Hippocampal formation (tissue), 2 donors: Measurements from ENCODE around the gene ZNF439.
"Not testable (repeated sequence)": the region's sequence is repeated elsewhere in the genome, so short reads cannot be mapped to it uniquely, and the experiment has no call there.

Experiments used
- DNase-seq, 2 donors: peaks; one replicate each; lab custom pipeline; 2025; lab: John Stamatoyannopoulos, UW

ZNF439 gene

GRCh38 chr19:11868188-11868587 lies 19.7 kb downstream of the ZNF439 start:
- DNase-seq, result no peak

DNA sequence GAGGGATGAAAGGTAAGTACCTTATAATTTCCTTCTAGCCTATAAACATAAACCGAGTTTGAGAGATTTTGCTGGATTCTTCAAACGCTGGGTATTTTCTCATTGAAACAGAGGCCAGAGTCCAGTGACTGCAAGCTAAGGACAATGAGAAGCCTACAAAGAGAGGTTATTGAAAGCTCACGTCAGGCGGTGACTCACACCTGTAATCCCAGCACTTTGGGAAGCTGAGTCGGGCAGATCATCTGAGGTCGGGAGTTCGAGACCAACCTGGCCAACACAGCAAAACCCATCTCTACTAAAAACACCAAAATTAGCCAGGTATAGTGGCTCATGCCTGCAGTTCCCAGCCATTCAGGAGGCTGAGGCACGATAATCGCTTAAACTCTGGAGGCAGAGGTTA lies 24.1 kb downstream of the ZNF439 start:
- no peak for DNase-seq

- no peak for DNase-seq
Measured at GRCh38 chr19:11873762-11874161, 25.2 kb downstream of the ZNF439 start.

DNA sequence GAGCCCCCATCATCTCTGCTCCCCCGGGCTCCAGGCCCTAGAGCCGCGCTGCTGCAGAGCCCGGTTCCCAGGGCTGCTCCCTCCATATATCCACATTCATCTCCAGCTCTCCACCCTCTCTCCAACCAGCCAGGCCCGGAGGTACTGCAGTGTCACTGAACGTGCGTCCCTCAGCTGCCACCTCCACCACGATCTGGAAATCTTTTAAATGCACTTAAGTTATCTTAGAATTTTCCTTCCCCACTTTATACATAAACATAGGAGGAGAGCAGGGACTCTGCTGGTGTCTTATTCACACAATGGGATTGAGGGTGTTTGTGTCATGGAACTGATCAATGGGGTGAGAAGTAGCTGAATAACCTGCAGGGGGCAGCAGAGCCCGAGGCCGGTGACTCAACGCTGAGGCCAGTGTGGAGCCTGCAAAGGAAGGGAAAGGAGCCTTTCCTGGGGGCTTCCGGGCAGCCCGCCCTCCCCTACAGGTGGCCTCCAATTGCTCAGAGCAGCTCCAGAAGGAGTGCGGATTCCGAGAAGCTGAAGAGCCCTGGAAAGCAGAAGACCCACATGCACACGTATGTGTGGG lies 31.3 kb downstream of the ZNF439 start:
- not testable (repeated sequence) for DNase-seq

- no peak for DNase-seq
Measured at GRCh38 chr19:11880598-11880997, 32.1 kb downstream of the ZNF439 start.

- DNase-seq, result peak in 1 of 2 donors; percentile 35
Measured at GRCh38 chr19:11881151-11881800, 32.8 kb downstream of the ZNF439 start.

DNA sequence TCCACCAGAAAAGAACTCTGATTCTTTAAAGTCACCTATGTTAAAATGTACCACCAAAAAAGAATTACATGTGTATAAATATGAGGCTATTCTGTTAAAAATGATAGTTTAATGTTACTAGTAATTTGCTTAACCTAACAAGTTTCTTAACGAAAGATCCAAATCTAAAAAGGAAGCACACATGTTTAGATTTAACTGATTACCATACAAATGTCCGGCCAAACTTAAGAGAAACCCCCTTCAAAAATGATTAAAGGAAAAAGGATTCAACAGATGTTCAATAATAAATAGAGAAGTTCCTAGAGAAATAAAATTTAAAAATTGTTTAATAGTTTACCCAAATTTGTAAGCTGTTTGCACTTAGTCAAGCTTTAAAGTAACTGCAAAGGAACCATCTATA lies 34.1 kb downstream of the ZNF439 start:
- no peak for DNase-seq

GRCh38 chr19:11887234-11887610 lies 38.7 kb downstream of the ZNF439 start:
- DNase-seq, result no peak

DNA sequence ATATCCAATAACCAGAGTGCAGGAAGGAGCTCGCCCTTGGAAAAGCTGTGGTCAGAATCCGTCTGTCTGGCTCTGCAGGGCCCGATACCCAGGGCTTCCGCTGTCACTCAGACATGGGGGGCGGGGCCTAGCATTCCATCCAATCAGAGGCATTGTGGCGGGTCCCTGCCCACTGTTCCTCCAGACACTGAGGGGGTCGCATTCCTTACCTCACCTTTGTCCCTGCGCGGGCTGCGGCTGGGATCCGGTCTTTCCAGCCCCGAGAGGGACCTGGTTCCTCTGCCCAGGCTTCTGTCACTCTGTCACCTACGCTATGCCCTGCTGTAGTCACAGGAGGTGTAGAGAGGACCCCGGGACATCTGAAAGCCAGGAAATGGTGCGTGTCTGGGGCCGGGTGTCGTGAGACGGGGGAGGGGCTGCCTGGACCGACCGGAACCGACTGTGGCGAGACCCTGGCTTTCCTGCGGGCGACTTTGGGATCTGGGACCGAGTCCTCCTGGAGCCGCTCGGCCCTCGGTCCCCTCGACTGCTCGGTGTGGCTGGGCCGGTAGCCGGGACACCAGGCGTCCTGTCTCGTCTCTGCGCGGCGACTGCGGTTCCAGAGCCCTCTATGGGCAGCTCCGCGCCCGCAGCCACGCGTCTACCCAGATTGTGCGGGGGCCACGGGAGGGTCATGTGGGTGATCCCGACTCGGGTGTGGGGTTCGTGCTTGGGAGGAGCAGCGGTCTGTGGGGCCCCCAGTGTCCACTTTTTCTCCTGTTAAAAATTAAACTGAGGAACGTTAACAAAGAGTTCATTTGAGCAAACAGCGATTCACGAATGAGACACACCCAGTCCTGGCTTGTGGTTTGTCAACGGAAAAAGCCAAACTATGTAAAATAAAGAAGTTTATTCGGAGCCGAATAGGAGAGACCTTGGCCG lies 39.3 kb downstream of the ZNF439 start, which contains the start of gene ZNF69:
ZNF69 (plus strand) TSS at position 172 of the 921 bp plus-strand sequence; CDS start at position 314, 142 bp downstream.
- DNase-seq, result peak; percentile 45 to 78

DNA sequence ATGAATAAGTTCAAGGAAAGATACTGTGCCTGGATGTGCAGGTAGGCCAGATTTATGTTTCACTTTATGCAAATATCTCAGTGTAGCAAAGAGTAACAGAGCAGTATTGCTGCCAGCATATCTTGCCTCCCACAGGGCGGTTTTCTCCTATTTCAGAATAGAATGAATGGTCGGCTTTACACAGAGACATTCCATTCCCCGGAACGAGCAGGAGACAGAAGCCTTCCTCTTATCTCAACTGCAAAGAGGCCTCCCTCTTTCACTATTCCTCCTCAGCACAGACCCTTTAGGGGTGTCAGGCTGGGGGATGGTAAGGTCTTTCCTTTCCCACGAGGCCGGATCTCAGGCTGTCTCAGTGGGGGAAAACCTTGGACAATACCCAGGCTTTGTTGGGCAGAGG lies 41.4 kb downstream of the ZNF439 start:
- DNase-seq, result not testable (repeated sequence)

DNA sequence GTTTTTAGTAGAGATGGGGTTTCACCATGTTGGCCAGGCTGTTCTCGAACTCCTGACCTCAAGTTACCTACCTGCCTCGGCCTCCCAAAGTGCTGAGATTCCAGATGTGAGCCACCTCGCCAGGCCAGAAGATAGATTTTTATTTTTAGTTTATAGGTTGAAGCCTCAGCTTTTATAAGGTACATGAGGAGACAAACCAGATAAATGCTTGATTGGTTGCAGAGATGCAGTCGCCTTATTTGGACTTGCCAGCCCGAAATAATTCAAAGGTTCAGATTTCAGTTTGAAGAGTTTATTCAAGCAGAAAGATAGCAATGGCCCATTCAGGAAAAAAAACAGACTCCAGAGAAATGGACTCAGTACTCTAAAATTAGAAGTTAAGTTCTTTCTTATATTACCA lies 42.1 kb downstream of the ZNF439 start:
- DNase-seq, result no peak

DNA sequence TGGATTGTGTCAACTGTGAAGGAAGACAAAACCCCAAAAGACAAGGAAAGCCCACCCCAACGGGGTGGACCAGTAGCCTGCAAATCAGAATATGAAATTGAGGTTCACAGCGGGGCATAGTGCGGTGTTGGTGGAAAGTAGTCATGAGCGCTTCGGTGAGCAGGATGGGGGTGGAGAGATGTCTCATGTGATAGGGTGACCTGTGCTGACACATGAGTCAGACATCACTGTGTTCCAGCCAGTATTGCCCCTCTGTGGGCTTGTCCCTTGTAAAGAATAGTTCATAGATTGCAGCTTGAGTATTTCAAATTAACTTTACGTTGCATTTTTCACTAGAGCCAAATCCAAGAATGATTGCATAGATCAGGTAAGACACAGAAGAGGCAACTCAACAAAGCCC lies 46.3 kb downstream of the ZNF439 start:
- no peak for DNase-seq

- no peak for DNase-seq
Measured at GRCh38 chr19:11902228-11902627, 53.7 kb downstream of the ZNF439 start.

DNA sequence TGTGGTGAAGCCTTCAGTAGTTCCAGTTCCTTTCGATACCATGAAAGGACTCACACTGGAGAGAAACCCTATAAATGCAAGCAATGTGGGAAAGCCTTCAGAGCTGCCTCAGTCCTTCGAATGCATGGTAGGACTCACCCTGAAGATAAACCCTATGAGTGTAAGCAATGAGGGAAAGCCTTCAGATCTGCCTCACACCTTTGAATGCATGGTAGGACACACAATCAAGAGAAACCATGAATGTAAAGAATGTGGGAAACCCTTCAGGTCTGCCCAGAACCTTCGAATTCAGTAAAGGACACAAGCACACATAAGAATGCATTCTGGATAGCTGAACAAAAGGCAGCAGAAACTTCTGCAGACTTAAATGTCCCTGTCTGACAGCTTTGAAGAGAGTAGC lies 57.4 kb downstream of the ZNF439 start:
- no peak for DNase-seq

DNA sequence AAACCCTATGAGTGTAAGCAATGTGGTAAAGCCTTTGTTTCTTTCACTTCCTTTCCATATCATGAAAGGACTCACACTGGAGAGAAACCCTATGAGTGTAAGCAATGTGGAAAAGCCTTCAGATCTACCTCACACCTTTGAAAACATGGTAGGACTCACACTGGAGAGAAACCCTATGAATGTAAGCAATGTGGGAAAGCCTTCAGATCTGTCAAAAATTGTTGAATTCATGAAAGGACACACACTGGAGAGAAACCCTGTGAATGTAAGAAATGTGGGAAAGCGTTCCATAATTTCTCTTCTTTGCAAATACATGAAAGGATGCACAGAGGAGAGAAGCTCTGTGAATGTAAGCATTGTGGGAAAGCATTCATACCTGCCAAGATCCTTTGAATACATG lies 63.4 kb downstream of the ZNF439 start:
- DNase-seq, result not testable (repeated sequence)

- DNase-seq, result not testable (repeated sequence)
Measured at GRCh38 chr19:11914417-11915051, 66.0 kb downstream of the ZNF439 start.
